GM12874 (cell line): Measurements from ENCODE around the gene ZSCAN22.

Experiments
- TF ChIP-seq, protein P1 (sequence below): IDR thresholded peaks from 2 replicates; pipeline ENCODE4 v1.5.1; 2011; ENCODE audit warnings: low read depth, mild to moderate bottlenecking, control low read depth, low read length, moderate library complexity; ENCODE audit not compliant: insufficient read depth

The ZSCAN22 gene

GRCh38 chr19:58388175-58388526 lies 61.4 kb downstream of the ZSCAN22 start:
- TF ChIP-seq, protein P1, sequence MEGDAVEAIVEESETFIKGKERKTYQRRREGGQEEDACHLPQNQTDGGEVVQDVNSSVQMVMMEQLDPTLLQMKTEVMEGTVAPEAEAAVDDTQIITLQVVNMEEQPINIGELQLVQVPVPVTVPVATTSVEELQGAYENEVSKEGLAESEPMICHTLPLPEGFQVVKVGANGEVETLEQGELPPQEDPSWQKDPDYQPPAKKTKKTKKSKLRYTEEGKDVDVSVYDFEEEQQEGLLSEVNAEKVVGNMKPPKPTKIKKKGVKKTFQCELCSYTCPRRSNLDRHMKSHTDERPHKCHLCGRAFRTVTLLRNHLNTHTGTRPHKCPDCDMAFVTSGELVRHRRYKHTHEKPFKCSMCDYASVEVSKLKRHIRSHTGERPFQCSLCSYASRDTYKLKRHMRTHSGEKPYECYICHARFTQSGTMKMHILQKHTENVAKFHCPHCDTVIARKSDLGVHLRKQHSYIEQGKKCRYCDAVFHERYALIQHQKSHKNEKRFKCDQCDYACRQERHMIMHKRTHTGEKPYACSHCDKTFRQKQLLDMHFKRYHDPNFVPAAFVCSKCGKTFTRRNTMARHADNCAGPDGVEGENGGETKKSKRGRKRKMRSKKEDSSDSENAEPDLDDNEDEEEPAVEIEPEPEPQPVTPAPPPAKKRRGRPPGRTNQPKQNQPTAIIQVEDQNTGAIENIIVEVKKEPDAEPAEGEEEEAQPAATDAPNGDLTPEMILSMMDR = no peak
